ENCODE measurements around the gene NFATC3.

NFATC3 gene

DNA sequence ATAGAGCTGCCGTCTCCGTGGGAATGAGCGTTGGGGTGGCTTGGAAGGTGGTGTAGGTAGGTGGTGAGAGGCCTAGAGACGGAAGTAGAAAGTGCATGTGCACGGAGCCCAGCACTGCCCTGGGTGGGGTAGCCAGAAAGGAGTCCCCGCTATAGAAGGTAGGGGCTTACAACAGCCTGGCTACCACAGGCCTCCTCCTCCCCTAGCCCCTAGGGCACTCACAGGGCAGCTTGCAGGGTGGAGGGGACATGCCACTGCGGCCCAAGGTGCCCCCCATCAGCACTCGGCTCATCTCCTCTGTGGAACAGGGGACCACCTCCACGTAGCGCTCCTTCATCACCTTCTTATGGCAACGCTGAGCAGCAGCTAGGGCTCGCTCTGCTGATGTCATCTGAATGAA, 145.8 kb downstream of the NFATC3 start:
- Histone ChIP-seq H3K4me2 (ENCODE audit: low read length) (no peak overlapping the region), H3K27ac (ENCODE audit: low read depth, low read length) (no peak overlapping the region), H3K23ac (ENCODE audit: low read length) (no peak overlapping the region), H3K79me1 (ENCODE audit: low read length) (peaks cover 9% of the 10 kb centered on the region), H3K4me3 (ENCODE audit: low read depth, low read length) (no peak overlapping the region), H3K9ac (ENCODE audit: low read length) (no peak overlapping the region), H3K27me3 (ENCODE audit: insufficient read depth, low read length) (no peaks in the 10 kb centered on the region), H4K91ac (ENCODE audit: low read depth, low read length) (no peak overlapping the region), H3K4ac (ENCODE audit: low read depth, low read length) (no peak overlapping the region), H2AK5ac (ENCODE audit: low read length) (no peak overlapping the region), H2AFZ (ENCODE audit: insufficient read depth, low read length, poor library complexity) (no peak overlapping the region), H4K12ac (ENCODE audit: low read depth, low read length) (no peak overlapping the region), H2BK120ac (ENCODE audit: insufficient read depth, low read length, poor library complexity) (no peak overlapping the region), H4K8ac (ENCODE audit: low read depth, low read length) (no peak overlapping the region), H3K36me3 (ENCODE audit: control insufficient read depth in 1 of 2, insufficient read depth in 2 of 2, low read length in 2 of 2) (peaks cover 35 to 42% of the 10 kb centered on the region in 2 experiments), H2BK5ac (ENCODE audit: low read depth, low read length, poor library complexity) (no peak overlapping the region), H3K9me3 (ENCODE audit: insufficient read depth, low read depth, low read length) (no peaks in the 10 kb centered on the region), H2BK12ac (ENCODE audit: low read length) (no peak overlapping the region), H3K4me1 (ENCODE audit: control insufficient read depth in 1 of 2, insufficient read depth in 2 of 2, low read length in 2 of 2) (peaks cover 13 to 18% of the 10 kb centered on the region in 2 experiments), H3K79me2 (ENCODE audit: control insufficient read depth, insufficient read depth, low read length, poor library complexity) (peaks cover 8% of the 10 kb centered on the region), H3K18ac (ENCODE audit: low read length) (no peak overlapping the region), H3K14ac (ENCODE audit: low read length) (no peak overlapping the region)
- no CpG with 5 or more reads among the region's 12 CpGs for WGBS (ENCODE audit: extremely low coverage, insufficient coverage, insufficient read length)
- no peak for DNase-seq

DNA sequence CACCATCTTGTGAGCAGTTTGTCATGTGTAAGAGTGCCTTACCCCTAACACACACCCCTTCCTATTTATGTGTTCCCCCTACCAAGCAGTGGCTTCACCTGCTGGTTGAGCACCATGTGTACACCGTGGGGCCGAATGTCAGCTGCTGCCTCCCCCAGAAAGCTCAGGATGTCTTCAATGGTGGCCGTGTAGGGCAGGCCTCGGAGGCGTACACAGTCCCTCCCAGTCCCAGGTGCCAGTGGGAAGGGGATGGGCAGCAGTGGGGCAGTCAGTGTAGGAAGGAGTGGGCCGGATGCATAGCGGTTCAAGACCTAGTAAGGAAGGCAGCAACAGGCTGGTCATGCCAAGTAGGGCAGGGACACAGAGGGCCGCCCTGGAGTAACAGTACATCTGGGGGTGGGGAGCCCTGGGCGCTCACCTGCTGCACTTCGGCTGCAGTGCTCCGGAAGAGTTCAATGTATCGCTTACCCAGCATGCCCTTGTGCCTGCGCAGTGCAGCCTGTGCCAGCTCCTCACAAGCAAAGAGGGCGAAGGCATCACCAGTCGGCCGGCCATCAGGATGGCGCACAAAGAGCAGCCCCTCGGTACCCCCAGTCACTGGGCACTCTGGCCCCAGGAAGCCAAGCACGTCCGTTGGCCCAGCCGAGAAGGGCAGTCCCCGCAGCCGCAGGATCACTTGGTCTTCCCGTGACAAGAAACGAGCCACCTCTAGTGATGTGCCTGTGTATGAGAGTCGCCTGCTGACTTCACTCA, 146.4 kb downstream of the NFATC3 start:
- no peak overlapping the region for H2BK120ac ChIP-seq (ENCODE audit: insufficient read depth, low read length, poor library complexity)
- no peak overlapping the region for H2BK5ac ChIP-seq (ENCODE audit: low read depth, low read length, poor library complexity)
- H3K36me3 ChIP-seq (ENCODE audit: control insufficient read depth in 1 of 2, insufficient read depth in 2 of 2, low read length in 2 of 2), result peaks cover 35 to 42% of the 10 kb centered on the region in 2 experiments
- H3K4me2 ChIP-seq (ENCODE audit: low read length), result no peak overlapping the region
- no peak overlapping the region for H3K4ac ChIP-seq (ENCODE audit: low read depth, low read length)
- no peaks in the 10 kb centered on the region for H3K27me3 ChIP-seq (ENCODE audit: insufficient read depth, low read length)
- no peak overlapping the region for H2AK5ac ChIP-seq (ENCODE audit: low read length)
- H3K4me1 ChIP-seq (ENCODE audit: control insufficient read depth in 1 of 2, insufficient read depth in 2 of 2, low read length in 2 of 2), result peaks cover 17 to 22% of the 10 kb centered on the region in 2 experiments
- H3K23ac ChIP-seq (ENCODE audit: low read length), result no peak overlapping the region
- no peak for DNase-seq
- WGBS (ENCODE audit: extremely low coverage, insufficient coverage, insufficient read length), result no CpG with 5 or more reads among the region's 26 CpGs
- no peak overlapping the region for H4K91ac ChIP-seq (ENCODE audit: low read depth, low read length)
- H3K9me3 ChIP-seq (ENCODE audit: insufficient read depth, low read depth, low read length), result no peaks in the 10 kb centered on the region
- peaks cover 14% of the 10 kb centered on the region for H3K79me1 ChIP-seq (ENCODE audit: low read length)
- no peak overlapping the region for H4K12ac ChIP-seq (ENCODE audit: low read depth, low read length)
- H2BK12ac ChIP-seq (ENCODE audit: low read length), result no peak overlapping the region
- H2AFZ ChIP-seq (ENCODE audit: insufficient read depth, low read length, poor library complexity), result no peak overlapping the region
- no peak overlapping the region for H3K27ac ChIP-seq (ENCODE audit: low read depth, low read length)
- no peak overlapping the region for H4K8ac ChIP-seq (ENCODE audit: low read depth, low read length)
- no peak overlapping the region for H3K4me3 ChIP-seq (ENCODE audit: low read depth, low read length)
- H3K9ac ChIP-seq (ENCODE audit: low read length), result no peak overlapping the region
- H3K18ac ChIP-seq (ENCODE audit: low read length), result no peak overlapping the region
- H3K14ac ChIP-seq (ENCODE audit: low read length), result no peak overlapping the region
- peaks cover 12% of the 10 kb centered on the region for H3K79me2 ChIP-seq (ENCODE audit: control insufficient read depth, insufficient read depth, low read length, poor library complexity)

DNA sequence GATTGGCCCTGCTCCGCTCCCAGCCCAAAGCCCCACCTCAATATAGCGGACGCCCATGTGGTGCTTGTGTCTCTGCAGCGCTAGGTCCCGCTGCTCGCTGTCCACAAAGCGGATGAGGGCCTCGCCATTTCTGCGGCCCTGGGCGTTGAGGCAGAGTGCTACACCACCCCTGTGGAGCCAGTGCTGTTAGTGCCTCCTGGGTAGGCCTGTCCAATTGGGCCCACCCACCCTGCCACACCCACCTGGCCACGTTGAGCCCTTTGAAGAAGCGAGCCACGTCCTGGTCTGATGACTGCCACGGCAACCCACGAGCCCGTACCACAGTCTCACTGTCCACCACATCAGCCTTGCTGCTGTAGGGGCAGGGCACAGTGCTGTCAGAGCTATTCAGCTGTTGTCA, 147.2 kb downstream of the NFATC3 start:
- Histone ChIP-seq H2BK12ac (ENCODE audit: low read length) (no peak overlapping the region), H3K27me3 (ENCODE audit: insufficient read depth, low read length) (no peaks in the 10 kb centered on the region), H3K9ac (ENCODE audit: low read length) (no peak overlapping the region), H3K18ac (ENCODE audit: low read length) (no peak overlapping the region), H2AFZ (ENCODE audit: insufficient read depth, low read length, poor library complexity) (no peak overlapping the region), H3K14ac (ENCODE audit: low read length) (no peak overlapping the region), H3K79me2 (ENCODE audit: control insufficient read depth, insufficient read depth, low read length, poor library complexity) (peaks cover 16% of the 10 kb centered on the region), H3K23ac (ENCODE audit: low read length) (no peak overlapping the region), H4K91ac (ENCODE audit: low read depth, low read length) (no peak overlapping the region), H3K4me3 (ENCODE audit: low read depth, low read length) (no peak overlapping the region), H4K12ac (ENCODE audit: low read depth, low read length) (no peak overlapping the region), H2BK5ac (ENCODE audit: low read depth, low read length, poor library complexity) (no peak overlapping the region), H2AK5ac (ENCODE audit: low read length) (no peak overlapping the region), H3K4me1 (ENCODE audit: control insufficient read depth in 1 of 2, insufficient read depth in 2 of 2, low read length in 2 of 2) (peaks cover 22 to 28% of the 10 kb centered on the region in 2 experiments), H3K4ac (ENCODE audit: low read depth, low read length) (no peak overlapping the region), H4K8ac (ENCODE audit: low read depth, low read length) (no peak overlapping the region), H3K79me1 (ENCODE audit: low read length) (peaks cover 21% of the 10 kb centered on the region), H3K9me3 (ENCODE audit: insufficient read depth, low read depth, low read length) (no peaks in the 10 kb centered on the region), H2BK120ac (ENCODE audit: insufficient read depth, low read length, poor library complexity) (no peak overlapping the region), H3K27ac (ENCODE audit: low read depth, low read length) (no peak overlapping the region), H3K36me3 (ENCODE audit: control insufficient read depth in 1 of 2, insufficient read depth in 2 of 2, low read length in 2 of 2) (peaks cover 35 to 42% of the 10 kb centered on the region in 2 experiments), H3K4me2 (ENCODE audit: low read length) (no peak overlapping the region)
- whole genome bisulfite sequencing (ENCODE audit: extremely low coverage, insufficient coverage, insufficient read length), result no CpG with 5 or more reads among the region's 16 CpGs
- DNase-seq, result no peak

DNA sequence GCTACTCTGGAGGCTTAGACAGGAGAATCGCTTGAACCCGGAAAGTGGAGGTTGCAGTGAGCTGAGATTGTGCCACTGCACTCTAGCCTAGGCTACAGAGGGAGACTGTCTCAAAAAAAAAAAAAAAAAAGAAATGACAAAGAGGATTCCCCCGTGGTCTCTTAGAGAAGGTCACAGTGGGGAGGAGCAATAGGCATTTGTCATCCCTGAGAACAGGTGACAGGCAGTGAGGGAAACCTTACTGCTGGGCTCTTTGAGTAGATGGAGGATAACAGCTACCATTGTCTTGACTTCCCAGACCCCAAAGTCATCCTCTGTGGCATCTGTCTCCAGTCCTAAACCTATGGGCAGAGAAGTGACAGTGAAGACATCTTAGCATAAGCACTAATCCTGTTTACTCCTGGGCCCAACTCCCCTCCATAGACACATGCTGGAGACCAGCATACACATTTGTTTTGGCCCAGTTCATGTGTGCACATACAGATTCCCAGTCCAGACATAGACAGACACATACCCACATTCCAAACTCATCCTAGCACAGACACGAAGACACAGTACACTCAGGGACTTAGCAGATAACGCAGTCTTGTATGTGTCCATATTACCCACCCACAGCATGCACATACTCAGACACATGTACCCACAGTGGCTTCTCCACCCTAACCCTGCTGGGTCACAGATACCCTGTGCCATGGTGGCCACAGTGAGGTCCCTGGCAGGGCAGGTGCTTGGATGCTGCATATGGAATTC, 148.1 kb downstream of the NFATC3 start:
- DNase-seq, result no peak

More for the DNA sequence above, 148.1 kb downstream of the NFATC3 start:
- Histone ChIP-seq H3K14ac (ENCODE audit: low read length) (no peak overlapping the region), H3K79me2 (ENCODE audit: control insufficient read depth, insufficient read depth, low read length, poor library complexity) (peaks cover 20% of the 10 kb centered on the region), H3K79me1 (ENCODE audit: low read length) (peaks cover 25% of the 10 kb centered on the region), H2AFZ (ENCODE audit: insufficient read depth, low read length, poor library complexity) (no peak overlapping the region), H3K4me3 (ENCODE audit: low read depth, low read length) (no peak overlapping the region), H4K12ac (ENCODE audit: low read depth, low read length) (no peak overlapping the region), H4K8ac (ENCODE audit: low read depth, low read length) (no peak overlapping the region), H2BK12ac (ENCODE audit: low read length) (no peak overlapping the region), H3K18ac (ENCODE audit: low read length) (peak overlapping the region; percentile 5), H3K23ac (ENCODE audit: low read length) (no peak overlapping the region), H3K4me2 (ENCODE audit: low read length) (peak overlapping the region; percentile 98), H3K4ac (ENCODE audit: low read depth, low read length) (peak overlapping the region; percentile 5), H3K9me3 (ENCODE audit: insufficient read depth, low read depth, low read length) (no peaks in the 10 kb centered on the region), H3K9ac (ENCODE audit: low read length) (no peak overlapping the region), H4K91ac (ENCODE audit: low read depth, low read length) (no peak overlapping the region), H2BK120ac (ENCODE audit: insufficient read depth, low read length, poor library complexity) (no peak overlapping the region), H3K36me3 (ENCODE audit: control insufficient read depth in 1 of 2, insufficient read depth in 2 of 2, low read length in 2 of 2) (peaks cover 35 to 39% of the 10 kb centered on the region in 2 experiments), H2AK5ac (ENCODE audit: low read length) (no peak overlapping the region), H3K27me3 (ENCODE audit: insufficient read depth, low read length) (no peaks in the 10 kb centered on the region), H2BK5ac (ENCODE audit: low read depth, low read length, poor library complexity) (no peak overlapping the region), H3K27ac (ENCODE audit: low read depth, low read length) (no peak overlapping the region), H3K4me1 (ENCODE audit: control insufficient read depth in 1 of 2, insufficient read depth in 2 of 2, low read length in 2 of 2) (peaks cover 26 to 30% of the 10 kb centered on the region in 2 experiments)
- WGBS (ENCODE audit: extremely low coverage, insufficient coverage, insufficient read length), result no CpG with 5 or more reads among the region's 5 CpGs
